ENCODE results near the gene TENM3.

DNA sequence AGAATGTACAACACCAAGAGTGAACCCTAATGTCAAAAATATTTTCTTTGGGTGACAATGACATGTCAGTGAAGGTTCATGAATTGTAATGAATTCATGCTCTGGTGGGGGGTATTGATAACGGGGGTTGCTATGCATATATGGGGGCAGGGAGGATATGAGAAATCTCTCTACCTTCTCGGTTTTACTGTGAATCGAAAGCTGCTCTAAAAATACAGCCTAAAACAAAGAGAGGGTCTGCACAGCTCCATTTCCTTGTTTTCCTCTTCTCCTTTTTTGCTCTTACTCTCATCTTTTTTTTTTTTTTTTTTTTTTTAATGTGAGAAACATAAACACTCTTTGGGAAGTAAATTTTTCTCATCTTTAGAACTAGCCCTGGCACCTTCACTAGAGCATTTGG, 588.2 kb downstream of the TENM3 start:
- TF ChIP-seq, protein P1, sequence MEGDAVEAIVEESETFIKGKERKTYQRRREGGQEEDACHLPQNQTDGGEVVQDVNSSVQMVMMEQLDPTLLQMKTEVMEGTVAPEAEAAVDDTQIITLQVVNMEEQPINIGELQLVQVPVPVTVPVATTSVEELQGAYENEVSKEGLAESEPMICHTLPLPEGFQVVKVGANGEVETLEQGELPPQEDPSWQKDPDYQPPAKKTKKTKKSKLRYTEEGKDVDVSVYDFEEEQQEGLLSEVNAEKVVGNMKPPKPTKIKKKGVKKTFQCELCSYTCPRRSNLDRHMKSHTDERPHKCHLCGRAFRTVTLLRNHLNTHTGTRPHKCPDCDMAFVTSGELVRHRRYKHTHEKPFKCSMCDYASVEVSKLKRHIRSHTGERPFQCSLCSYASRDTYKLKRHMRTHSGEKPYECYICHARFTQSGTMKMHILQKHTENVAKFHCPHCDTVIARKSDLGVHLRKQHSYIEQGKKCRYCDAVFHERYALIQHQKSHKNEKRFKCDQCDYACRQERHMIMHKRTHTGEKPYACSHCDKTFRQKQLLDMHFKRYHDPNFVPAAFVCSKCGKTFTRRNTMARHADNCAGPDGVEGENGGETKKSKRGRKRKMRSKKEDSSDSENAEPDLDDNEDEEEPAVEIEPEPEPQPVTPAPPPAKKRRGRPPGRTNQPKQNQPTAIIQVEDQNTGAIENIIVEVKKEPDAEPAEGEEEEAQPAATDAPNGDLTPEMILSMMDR (IDR thresholded peaks at IDR 0.05; ENCODE audit: low read depth, low read length), result no peak
- no peak for TF ChIP-seq EZH2phosphoT487 (IDR thresholded peaks at IDR 0.05; ENCODE audit: low read depth)
